T-helper 2 cell treated with Interferon-gamma antibody and Interleukin-4, amounts not matched to agents 100 ng/mL and 5 ng/mL, for 36 hours (primary cell): ENCODE measurements around the gene TBX2. TPM values are rescaled to one million over a fixed set of nuclear protein-coding genes. Genes with fewer than 3 reads are reported as not detected.

Experiments
- intact Hi-C: fragments of 100-400 bp; cut with micrococcal nuclease; formaldehyde crosslinking; loops from one replicate; pipeline ENCODE4 v1.15.1; 2023
- total RNA-seq: library from RNA; stranded (reverse); gene quantifications from 2 replicates; pipeline ENCODE4 v1.2.3, GENCODE V29; 2022

The TBX2 gene
- total RNA-seq, 1 donor from 2014 or later = not detected

- intact Hi-C loops = no loop called here
Measured at GRCh38 chr17:61386251-61386650, 13.4 kb upstream of the TBX2 start.

GRCh38 chr17:61387011-61387410 lies 12.6 kb upstream of the TBX2 start:
- intact Hi-C loops = no loop called here

GRCh38 chr17:61387511-61388305 lies 11.9 kb upstream of the TBX2 start:
- intact Hi-C loops = no loop called here

- intact Hi-C loops = no loop called here
Measured at GRCh38 chr17:61388561-61389356, 10.9 kb upstream of the TBX2 start.

GRCh38 chr17:61389670-61390478 lies 9.8 kb upstream of the TBX2 start:
- intact Hi-C loops = loop anchor here (1.0 to 10.0 kb wide), 2 partner anchors 388 to 665 kb away; no protein-coding TSS in a partner anchor

GRCh38 chr17:61390479-61390791 lies 9.2 kb upstream of the TBX2 start:
- intact Hi-C loops = loop anchor here (1.0 to 10.0 kb wide), 2 partner anchors 388 to 666 kb away; no protein-coding TSS in a partner anchor

- intact Hi-C loops = loop anchor here (10.0 kb wide), 1 partner anchor 667 kb away; no protein-coding TSS in a partner anchor
Measured at GRCh38 chr17:61391595-61392291, 7.9 kb upstream of the TBX2 start.

GRCh38 chr17:61392679-61393078 lies 7.0 kb upstream of the TBX2 start:
- intact Hi-C loops = loop anchor here (10.0 kb wide), 1 partner anchor 668 kb away; no protein-coding TSS in a partner anchor

GRCh38 chr17:61393550-61393903 lies 6.1 kb upstream of the TBX2 start:
- intact Hi-C loops = loop anchor here (10.0 kb wide), 1 partner anchor 669 kb away; no protein-coding TSS in a partner anchor

GRCh38 chr17:61393904-61394629 lies 5.6 kb upstream of the TBX2 start:
- intact Hi-C loops = loop anchor here (10.0 kb wide), 1 partner anchor 669 kb away; no protein-coding TSS in a partner anchor

GRCh38 chr17:61394630-61395408 lies 4.8 kb upstream of the TBX2 start:
- intact Hi-C loops = loop anchor here (10.0 kb wide), 1 partner anchor 670 kb away; no protein-coding TSS in a partner anchor

GRCh38 chr17:61395409-61395982 lies 4.1 kb upstream of the TBX2 start:
- intact Hi-C loops = loop anchor here (10.0 kb wide), 1 partner anchor 671 kb away; no protein-coding TSS in a partner anchor

- intact Hi-C loops = loop anchor here (10.0 kb wide), 1 partner anchor 671 kb away; no protein-coding TSS in a partner anchor
Measured at GRCh38 chr17:61395983-61396585, 3.6 kb upstream of the TBX2 start.

GRCh38 chr17:61396586-61397085 lies 3.0 kb upstream of the TBX2 start:
- intact Hi-C loops = loop anchor here (10.0 kb wide), 1 partner anchor 672 kb away; no protein-coding TSS in a partner anchor

- intact Hi-C loops = loop anchor here (10.0 kb wide), 1 partner anchor 672 kb away; no protein-coding TSS in a partner anchor
Measured at GRCh38 chr17:61397086-61397842, 2.4 kb upstream of the TBX2 start.

GRCh38 chr17:61398721-61399130 lies 917 bp upstream of the TBX2 start:
- intact Hi-C loops = loop anchor here (10.0 kb wide), 1 partner anchor 674 kb away; no protein-coding TSS in a partner anchor

- intact Hi-C loops = no loop called here
Measured at GRCh38 chr17:61400066-61400716, 548 bp downstream of the TBX2 start.
